Natural killer cell treated with Interleukin-12 subunit alpha and Interleukin-12 subunit beta and Interleukin-15 and Interleukin-18, amount 100 ng/mL, for 72 hours (primary cell): Measurements from ENCODE around the gene FOXN3. TPM values are rescaled to one million over a fixed set of nuclear protein-coding genes. Genes with fewer than 3 reads are reported as not detected.
A peak's percentile ranks its signal among the peaks of the same experiment; 100 is the strongest.

Source experiments
- ATAC-seq, 2 donors: fragments of 150-1000 bp; cut with Tn5 transposase in 1 of 2; sonication (Bioruptor Pico), chemical (Tn5 transposase) in 1 of 2; 2 replicates each; pipeline ENCODE4 v1.10.0; 2021
- DNase-seq: peaks from one replicate; pipeline ENCODE4 v3.0.0; 2022; ENCODE audit warnings: low spot score
- H3K27ac Mint-ChIP-seq, 2 donors: 1 replicate in 1 of 2; 2 replicates in 1 of 2; pipeline ENCODE4 v1.8.0; 2022; ENCODE audit warnings: mixed read lengths in 2 of 2, mild to moderate bottlenecking in 1 of 2, moderate library complexity in 1 of 2
- H3K27me3 Mint-ChIP-seq, 2 donors: 1 replicate in 1 of 2; 2 replicates in 1 of 2; pipeline ENCODE4 v1.8.0; 2022; ENCODE audit warnings: mixed read lengths in 2 of 2
- H3K36me3 Mint-ChIP-seq: one replicate; pipeline ENCODE4 v1.8.0; 2022; ENCODE audit warnings: mixed read lengths
- H3K4me1 Mint-ChIP-seq, 2 donors: 1 replicate in 1 of 2; 2 replicates in 1 of 2; pipeline ENCODE4 v1.8.0; 2022; ENCODE audit warnings: low read depth in 2 of 2, mixed read lengths in 2 of 2, mild to moderate bottlenecking in 1 of 2
- H3K4me3 Mint-ChIP-seq: one replicate; pipeline ENCODE4 v1.8.0; 2022; ENCODE audit warnings: mixed read lengths
- H3K9me3 Mint-ChIP-seq: 2 replicates; pipeline ENCODE4 v1.8.0; 2022; ENCODE audit warnings: mixed read lengths
- total RNA-seq, 2 donors: library from RNA; stranded (reverse); gene quantifications; one replicate each; pipeline ENCODE4 v1.2.3, GENCODE V29; 2022

FOXN3 gene
- total RNA-seq, 2 donors from 2014 or later: 127 to 133 TPM

- peaks cover 47 to 53% of the 10 kb centered on the region in 2 donors for H3K4me1 Mint-ChIP-seq
- DNase-seq (no peak), ATAC-seq (no peak)
- H3K4me3 Mint-ChIP-seq: peak overlapping the region; percentile 85
- peaks cover 10% of the 10 kb centered on the region for H3K36me3 Mint-ChIP-seq
- no peaks in the 10 kb centered on the region for H3K9me3 Mint-ChIP-seq
- H3K27me3 Mint-ChIP-seq: no peaks in the 10 kb centered on the region
- H3K27ac Mint-ChIP-seq: peak overlapping the region; percentile 95 to 98
Observed at GRCh38 chr14:89350152-89350551, 66.9 kb downstream of the FOXN3 start.

- Mint-ChIP-seq H3K27ac (peak overlapping the region; percentile 95 to 98), H3K36me3 (peaks cover 10% of the 10 kb centered on the region), H3K4me3 (no peak overlapping the region), H3K4me1 (peaks cover 47 to 58% of the 10 kb centered on the region in 2 donors), H3K9me3 (no peaks in the 10 kb centered on the region), H3K27me3 (no peaks in the 10 kb centered on the region)
- no peak for ATAC-seq
- DNase-seq: no peak
Observed at GRCh38 chr14:89349171-89350008, 67.6 kb downstream of the FOXN3 start.

GRCh38 chr14:89348722-89349121 lies 68.3 kb downstream of the FOXN3 start:
- Mint-ChIP-seq H3K9me3 (no peaks in the 10 kb centered on the region), H3K36me3 (peaks cover 10% of the 10 kb centered on the region), H3K27me3 (no peaks in the 10 kb centered on the region), H3K27ac (peak overlapping the region in 1 of 2 donors; percentile 98), H3K4me3 (no peak overlapping the region), H3K4me1 (peaks cover 51 to 61% of the 10 kb centered on the region in 2 donors)
- ATAC-seq: no peak
- DNase-seq: no peak

GRCh38 chr14:89347885-89348284 lies 69.1 kb downstream of the FOXN3 start:
- no peaks in the 10 kb centered on the region for H3K27me3 Mint-ChIP-seq
- no peak overlapping the region for H3K27ac Mint-ChIP-seq
- peaks cover 10% of the 10 kb centered on the region for H3K36me3 Mint-ChIP-seq

GRCh38 chr14:89344920-89345254 lies 72.1 kb downstream of the FOXN3 start:
- Mint-ChIP-seq H3K4me1 (peaks cover 38 to 43% of the 10 kb centered on the region in 2 donors), H3K36me3 (peaks cover 10% of the 10 kb centered on the region), H3K27me3 (no peaks in the 10 kb centered on the region), H3K4me3 (no peak overlapping the region), H3K9me3 (no peaks in the 10 kb centered on the region), H3K27ac (no peak overlapping the region)
- ATAC-seq: no peak
- DNase-seq: no peak

More at GRCh38 chr14:89347885-89348284, 69.1 kb downstream of the FOXN3 start:
- Mint-ChIP-seq H3K4me1 (peaks cover 48 to 53% of the 10 kb centered on the region in 2 donors), H3K4me3 (no peak overlapping the region), H3K9me3 (no peaks in the 10 kb centered on the region)
- DNase-seq (no peak), ATAC-seq (no peak)

GRCh38 chr14:89343356-89343755 lies 73.7 kb downstream of the FOXN3 start:
- H3K9me3 Mint-ChIP-seq: no peaks in the 10 kb centered on the region
- H3K4me3 Mint-ChIP-seq: no peak overlapping the region
- DNase-seq (no peak), ATAC-seq (no peak)
- no peaks in the 10 kb centered on the region for H3K27me3 Mint-ChIP-seq
- no peak overlapping the region for H3K27ac Mint-ChIP-seq
- peaks cover 6% of the 10 kb centered on the region for H3K36me3 Mint-ChIP-seq
- peaks cover 38 to 44% of the 10 kb centered on the region in 2 donors for H3K4me1 Mint-ChIP-seq

- DNase-seq (no peak), ATAC-seq (no peak)
- peaks cover 2% of the 10 kb centered on the region for H3K36me3 Mint-ChIP-seq
- peak overlapping the region in 1 of 2 donors; percentile 60 for H3K27ac Mint-ChIP-seq
- no peaks in the 10 kb centered on the region for H3K27me3 Mint-ChIP-seq
- H3K9me3 Mint-ChIP-seq: no peaks in the 10 kb centered on the region
- H3K4me3 Mint-ChIP-seq: no peak overlapping the region
- peaks cover 37 to 46% of the 10 kb centered on the region in 2 donors for H3K4me1 Mint-ChIP-seq
Observed at GRCh38 chr14:89342049-89342448, 75.0 kb downstream of the FOXN3 start.

- no peaks in the 10 kb centered on the region for H3K36me3 Mint-ChIP-seq
- no peak overlapping the region for H3K4me3 Mint-ChIP-seq
- ATAC-seq: no peak
- H3K27ac Mint-ChIP-seq: peak overlapping the region; percentile 12 to 60
- H3K9me3 Mint-ChIP-seq: no peaks in the 10 kb centered on the region
- no peak for DNase-seq
- no peaks in the 10 kb centered on the region for H3K27me3 Mint-ChIP-seq
- peaks cover 49% of the 10 kb centered on the region in 2 donors for H3K4me1 Mint-ChIP-seq
Observed at GRCh38 chr14:89340200-89341181, 76.5 kb downstream of the FOXN3 start.

GRCh38 chr14:89339579-89339978 lies 77.5 kb downstream of the FOXN3 start:
- peak overlapping the region; percentile 12 to 37 for H3K27ac Mint-ChIP-seq
- H3K27me3 Mint-ChIP-seq: no peaks in the 10 kb centered on the region
- DNase-seq (no peak), ATAC-seq (no peak)
- no peaks in the 10 kb centered on the region for H3K9me3 Mint-ChIP-seq
- H3K4me3 Mint-ChIP-seq: no peak overlapping the region
- H3K4me1 Mint-ChIP-seq: peaks cover 44 to 49% of the 10 kb centered on the region in 2 donors
- no peaks in the 10 kb centered on the region for H3K36me3 Mint-ChIP-seq

GRCh38 chr14:89339158-89339557 lies 77.9 kb downstream of the FOXN3 start:
- DNase-seq: no peak
- no peak overlapping the region for H3K4me3 Mint-ChIP-seq

GRCh38 chr14:89336338-89336737 lies 80.7 kb downstream of the FOXN3 start:
- H3K4me1 Mint-ChIP-seq: peaks cover 45 to 51% of the 10 kb centered on the region in 2 donors
- H3K27me3 Mint-ChIP-seq: no peaks in the 10 kb centered on the region
- no peaks in the 10 kb centered on the region for H3K9me3 Mint-ChIP-seq
- ATAC-seq: no peak
- H3K27ac Mint-ChIP-seq: peak overlapping the region in 1 of 2 donors; percentile 63
- peaks cover 4% of the 10 kb centered on the region for H3K36me3 Mint-ChIP-seq
- no peak for DNase-seq
- H3K4me3 Mint-ChIP-seq: no peak overlapping the region

More at GRCh38 chr14:89339158-89339557, 77.9 kb downstream of the FOXN3 start:
- no peaks in the 10 kb centered on the region for H3K27me3 Mint-ChIP-seq
- no peaks in the 10 kb centered on the region for H3K36me3 Mint-ChIP-seq
- no peaks in the 10 kb centered on the region for H3K9me3 Mint-ChIP-seq
- no peak for ATAC-seq
- H3K4me1 Mint-ChIP-seq: peaks cover 41 to 46% of the 10 kb centered on the region in 2 donors
- no peak overlapping the region for H3K27ac Mint-ChIP-seq

GRCh38 chr14:89332031-89332430 lies 85.0 kb downstream of the FOXN3 start:
- H3K4me1 Mint-ChIP-seq: peaks cover 47 to 55% of the 10 kb centered on the region in 2 donors
- no peak for ATAC-seq
- no peaks in the 10 kb centered on the region for H3K27me3 Mint-ChIP-seq
- no peak for DNase-seq
- H3K36me3 Mint-ChIP-seq: peaks cover 4% of the 10 kb centered on the region
- H3K4me3 Mint-ChIP-seq: no peak overlapping the region
- no peaks in the 10 kb centered on the region for H3K9me3 Mint-ChIP-seq
- peak overlapping the region in 1 of 2 donors; percentile 57 for H3K27ac Mint-ChIP-seq

- Mint-ChIP-seq H3K27ac (no peak overlapping the region), H3K36me3 (peaks cover 4% of the 10 kb centered on the region), H3K27me3 (no peaks in the 10 kb centered on the region), H3K9me3 (no peaks in the 10 kb centered on the region), H3K4me1 (peaks cover 50 to 53% of the 10 kb centered on the region in 2 donors), H3K4me3 (no peak overlapping the region)
- ATAC-seq (no peak), DNase-seq (no peak)
Observed at GRCh38 chr14:89331398-89331797, 85.6 kb downstream of the FOXN3 start.
